Kidney (tissue), 14 donors: ENCODE measurements around the gene FGD3. TPM values are rescaled to one million over a fixed set of nuclear protein-coding genes. Genes with fewer than 3 reads are reported as not detected.

Experiments used
- DNase-seq, 5 donors: peaks; one replicate each; pipeline ENCODE4 v3.0.0-alpha.2; 2013 to 2020
- FAIRE-seq: peaks from 2 replicates; lab custom pipeline; 2012; peaks lifted over from hg19 to GRCh38; lab: Jason Lieb, UNC
- H3K27ac ChIP-seq, 2 donors: one replicate each; pipeline ENCODE4 v1.7.0; 2013; ENCODE audit warnings: low read depth in 2 of 2, low read length in 2 of 2, inconsistent platforms in 1 of 2
- H3K27me3 ChIP-seq: one replicate; pipeline ENCODE4 v1.7.1; 2013; ENCODE audit warnings: low read length, inconsistent platforms; ENCODE audit not compliant: control insufficient read depth, insufficient read depth
- H3K36me3 ChIP-seq, 3 donors: one replicate each; pipeline versions ENCODE4 v1.7.0 to v1.7.1; 2013; ENCODE audit warnings: low read length in 3 of 3, control low read depth in 1 of 3, inconsistent platforms in 1 of 3; ENCODE audit not compliant: insufficient read depth in 3 of 3, control insufficient read depth in 2 of 3
- H3K4me1 ChIP-seq, 3 donors: one replicate each; pipeline versions ENCODE4 v1.7.0 to v1.7.1; 2013; ENCODE audit warnings: low read length in 3 of 3, inconsistent platforms in 1 of 3, low read depth in 1 of 3; ENCODE audit not compliant: control insufficient read depth in 2 of 3, insufficient read depth in 2 of 3
- H3K4me3 ChIP-seq, 3 donors: one replicate each; pipeline versions ENCODE4 v1.7.0 to v1.8.1; 2013; ENCODE audit warnings: low read length in 3 of 3, control low read depth in 1 of 3, inconsistent platforms in 1 of 3
- H3K9ac ChIP-seq, 3 donors: one replicate each; pipeline versions ENCODE4 v1.7.0 to v1.7.1; 2013; ENCODE audit warnings: low read length in 3 of 3, control low read depth in 1 of 3, inconsistent platforms in 1 of 3
- H3K9me3 ChIP-seq, 3 donors: one replicate each; pipeline versions ENCODE4 v1.7.0 to v1.7.1; 2013; ENCODE audit warnings: low read length in 3 of 3, control low read depth in 1 of 3, inconsistent platforms in 1 of 3; ENCODE audit not compliant: control insufficient read depth in 2 of 3, insufficient read depth in 1 of 3
- intact Hi-C: fragments of 100-400 bp; cut with DNase I; formaldehyde crosslinking; loops from one replicate; pipeline ENCODE4 v1.11.1; 2022
- polyA plus RNA-seq: library from polyadenylated mRNA; stranded (reverse); fragments of 350-450 nt; fragmentation: Illumina TruSeq; extraction: RNeasy Lipid Tissue Mini Kit (QIAGEN cat#74804); gene quantifications from one replicate; pipeline ENCODE4 v1.2.3, GENCODE V29; 2014; ENCODE audit warnings: low read depth, low replicate concordance; ENCODE audit not compliant: insufficient read depth
- total RNA-seq: library from RNA; stranded (reverse); fragmentation: NEBNext Ultra II Directional; extraction: Animal tissue kit (Norgen Biotek cat#: 25700); gene quantifications from one replicate; pipeline ENCODE4 v1.2.1, GENCODE V29; 2021
- TF ChIP-seq, protein P1 (sequence below): IDR thresholded peaks from 3 replicates; pipeline ENCODE4 v1.5.1; 2012; ENCODE audit warnings: mild to moderate bottlenecking, moderate library complexity, borderline replicate concordance; ENCODE audit not compliant: insufficient read depth; ENCODE audit errors: extremely low read depth
- donor health status: control.
- donor health status: control.
- donor health status: control.
- donor health status: control.
- donor health status: control.
- donor health status: DM: yes; HTN: yes; CAD: no.
- donor health status: Normal renal cell carcinoma (clear cell type).

Gene FGD3
- total and polyA plus RNA-seq, 2 donors from 2014 or later, result 7.4 to 12.1 TPM

DNA sequence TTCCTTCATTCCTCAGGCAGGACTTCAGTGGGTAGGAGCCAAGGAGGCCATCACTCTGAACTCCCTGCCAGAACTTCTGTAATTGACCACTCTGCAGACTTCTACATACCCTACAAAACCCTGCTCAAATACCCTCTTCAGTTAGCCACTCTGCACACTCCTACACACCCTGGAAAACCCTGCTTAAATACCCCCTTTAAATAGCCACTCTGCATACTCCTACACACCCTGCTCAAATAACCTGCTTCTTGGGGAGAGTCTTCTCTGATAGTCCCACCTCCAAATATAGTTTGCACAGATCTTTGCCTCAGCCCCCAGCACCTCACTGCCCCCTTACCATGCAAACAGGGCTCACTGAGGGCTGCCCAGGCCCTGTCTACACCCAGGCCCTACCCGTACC lies 130.0 kb downstream of the FGD3 start:
- H3K36me3 ChIP-seq, result no peaks in the 10 kb centered on the region
- no peaks in the 10 kb centered on the region for H3K27me3 ChIP-seq
- H3K27ac ChIP-seq, result no peak overlapping the region
- no peak for FAIRE-seq
- H3K4me3 ChIP-seq, result no peak overlapping the region
- intact Hi-C loops, result no loop called here
- H3K9me3 ChIP-seq, result no peaks in the 10 kb centered on the region
- peaks cover 0 to 3% (median 1%) of the 10 kb centered on the region in 3 donors for H3K4me1 ChIP-seq
- no peak overlapping the region for H3K9ac ChIP-seq
- TF ChIP-seq, protein P1, sequence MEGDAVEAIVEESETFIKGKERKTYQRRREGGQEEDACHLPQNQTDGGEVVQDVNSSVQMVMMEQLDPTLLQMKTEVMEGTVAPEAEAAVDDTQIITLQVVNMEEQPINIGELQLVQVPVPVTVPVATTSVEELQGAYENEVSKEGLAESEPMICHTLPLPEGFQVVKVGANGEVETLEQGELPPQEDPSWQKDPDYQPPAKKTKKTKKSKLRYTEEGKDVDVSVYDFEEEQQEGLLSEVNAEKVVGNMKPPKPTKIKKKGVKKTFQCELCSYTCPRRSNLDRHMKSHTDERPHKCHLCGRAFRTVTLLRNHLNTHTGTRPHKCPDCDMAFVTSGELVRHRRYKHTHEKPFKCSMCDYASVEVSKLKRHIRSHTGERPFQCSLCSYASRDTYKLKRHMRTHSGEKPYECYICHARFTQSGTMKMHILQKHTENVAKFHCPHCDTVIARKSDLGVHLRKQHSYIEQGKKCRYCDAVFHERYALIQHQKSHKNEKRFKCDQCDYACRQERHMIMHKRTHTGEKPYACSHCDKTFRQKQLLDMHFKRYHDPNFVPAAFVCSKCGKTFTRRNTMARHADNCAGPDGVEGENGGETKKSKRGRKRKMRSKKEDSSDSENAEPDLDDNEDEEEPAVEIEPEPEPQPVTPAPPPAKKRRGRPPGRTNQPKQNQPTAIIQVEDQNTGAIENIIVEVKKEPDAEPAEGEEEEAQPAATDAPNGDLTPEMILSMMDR, result no peak
- no peak for DNase-seq

DNA sequence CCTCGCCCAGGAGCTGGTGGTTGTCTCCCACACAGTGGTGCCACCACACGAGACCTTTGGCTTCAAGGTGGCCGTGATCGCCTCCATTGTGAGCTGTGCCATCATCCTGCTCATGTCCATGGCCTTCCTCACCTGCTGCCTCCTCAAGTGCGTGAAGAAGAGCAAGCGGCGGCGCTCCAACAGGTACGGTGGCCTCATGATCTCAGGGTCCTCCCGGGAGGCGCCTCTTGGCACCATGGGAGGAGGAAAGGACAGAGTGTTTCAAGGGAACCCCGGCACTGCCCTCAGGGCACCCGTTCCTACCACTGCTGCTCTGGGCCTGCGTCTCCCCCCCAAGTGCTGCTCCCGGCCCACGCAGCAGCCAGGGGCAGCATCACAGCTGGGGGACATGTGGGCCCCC lies 130.5 kb downstream of the FGD3 start:
- no peak overlapping the region for H3K27ac ChIP-seq
- no peak for FAIRE-seq
- H3K9me3 ChIP-seq, result no peaks in the 10 kb centered on the region
- peak in 2 of 5 donors; percentile 35 to 70 for DNase-seq
- H3K4me3 ChIP-seq, result no peak overlapping the region
- H3K9ac ChIP-seq, result no peak overlapping the region
- intact Hi-C loops, result no loop called here
- TF ChIP-seq, protein P1, result no peak
- no peaks in the 10 kb centered on the region for H3K27me3 ChIP-seq
- no peaks in the 10 kb centered on the region for H3K36me3 ChIP-seq
- peaks cover 0 to 2% (median 0%) of the 10 kb centered on the region in 3 donors for H3K4me1 ChIP-seq

DNA sequence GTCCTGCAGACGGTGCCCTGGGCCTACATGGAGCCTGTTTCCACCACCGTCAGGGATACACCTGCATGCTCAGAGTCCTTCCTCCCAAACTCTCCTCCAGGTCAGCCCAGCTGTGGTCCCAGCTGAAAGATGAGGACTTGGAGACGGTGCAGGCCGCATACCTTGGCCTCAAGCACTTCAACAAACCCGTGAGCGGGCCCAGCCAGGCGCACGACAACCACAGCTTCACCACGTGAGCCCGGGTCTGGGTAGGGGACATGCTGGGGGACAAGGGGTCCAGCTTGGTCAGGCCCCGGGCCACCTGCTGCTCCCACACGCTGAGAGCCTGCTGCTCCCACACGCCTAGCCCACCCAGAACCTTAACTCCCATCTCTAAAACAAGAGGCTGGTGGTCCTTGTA lies 132.0 kb downstream of the FGD3 start:
- TF ChIP-seq, protein P1, result no peak
- Histone ChIP-seq H3K27me3 (no peaks in the 10 kb centered on the region), H3K4me3 (no peak overlapping the region), H3K9ac (no peak overlapping the region), H3K36me3 (no peaks in the 10 kb centered on the region), H3K27ac (no peak overlapping the region), H3K4me1 (no peaks in the 10 kb centered on the region), H3K9me3 (no peaks in the 10 kb centered on the region)
- FAIRE-seq, result no peak
- intact Hi-C loops, result no loop called here
- DNase-seq, result peak in 2 of 5 donors; percentile 31 to 53

DNA sequence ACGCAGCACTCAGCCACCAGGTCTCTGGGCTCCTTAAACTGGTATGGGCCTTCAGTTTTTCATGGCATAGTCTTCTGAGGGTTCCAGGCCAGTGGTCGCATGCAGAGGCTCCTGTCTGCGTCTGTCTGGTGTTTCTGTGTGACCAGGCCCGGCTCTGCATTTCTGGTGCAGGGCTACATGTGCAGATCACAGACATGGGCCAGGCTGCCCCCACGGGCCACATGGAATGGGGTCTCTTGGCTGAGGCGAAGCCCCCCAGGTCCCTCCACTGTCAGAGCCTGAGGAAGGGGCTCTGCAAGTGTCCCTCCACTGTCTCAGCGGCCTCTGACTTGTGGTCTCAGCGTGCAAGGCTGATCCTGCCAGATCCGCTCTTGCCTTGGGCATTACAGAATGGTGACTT lies 133.1 kb downstream of the FGD3 start:
- DNase-seq, result peak in 3 of 5 donors; percentile 7 to 60 (median 35)
- TF ChIP-seq, protein P1, result no peak
- FAIRE-seq, result no peak
- H3K9ac ChIP-seq, result no peak overlapping the region
- no peaks in the 10 kb centered on the region for H3K27me3 ChIP-seq
- H3K4me3 ChIP-seq, result no peak overlapping the region
- no peaks in the 10 kb centered on the region for H3K4me1 ChIP-seq
- no peaks in the 10 kb centered on the region for H3K9me3 ChIP-seq
- intact Hi-C loops, result no loop called here
- H3K27ac ChIP-seq, result no peak overlapping the region
- H3K36me3 ChIP-seq, result no peaks in the 10 kb centered on the region
